Measurements from ENCODE around the gene PRKAR1B.

PRKAR1B gene

GRCh38 chr7:620885-621284 lies 106.2 kb downstream of the PRKAR1B start:
- Histone ChIP-seq H3K4ac (ENCODE audit: low read depth in 1 of 2, low read length in 2 of 2) (no peak overlapping the region), H3K79me1 (replicated peaks; ENCODE audit: low read length, poor library complexity, severe bottlenecking) (peaks cover 2% of the 10 kb centered on the region), H3K18ac (ENCODE audit: low read depth in 1 of 2, low read length in 2 of 2) (no peak overlapping the region), H3K23ac (ENCODE audit: low read length in 2 of 2) (no peak overlapping the region), H3K27ac (ENCODE audit: low read length, poor library complexity, severe bottlenecking) (no peak overlapping the region), H2BK120ac (ENCODE audit: low read depth, low read length) (no peak overlapping the region), H4K91ac (ENCODE audit: low read length) (no peak overlapping the region), H3K4me3 (ENCODE audit: insufficient read depth in 1 of 2, low read depth in 1 of 2, low read length in 2 of 2) (no peak overlapping the region), H2AK5ac (ENCODE audit: low read length, severe bottlenecking) (no peak overlapping the region), H2BK5ac (ENCODE audit: low read depth, low read length, poor library complexity, severe bottlenecking) (no peak overlapping the region), H3K36me3 (ENCODE audit: control insufficient read depth in 1 of 2, insufficient read depth in 2 of 2, low read depth in 1 of 2, low read length in 2 of 2) (no peaks in the 10 kb centered on the region), H3K14ac (ENCODE audit: low read length in 2 of 2) (no peak overlapping the region), H3K4me1 (ENCODE audit: control insufficient read depth, insufficient read depth, low read depth, low read length) (no peaks in the 10 kb centered on the region), H3K9me3 (ENCODE audit: control insufficient read depth, low read length) (peaks cover 26% of the 10 kb centered on the region), H2BK12ac (ENCODE audit: low read length in 2 of 2) (no peak overlapping the region), H2AFZ (ENCODE audit: low read depth, low read length) (no peak overlapping the region), H4K8ac (ENCODE audit: low read length) (no peak overlapping the region), H2BK15ac (ENCODE audit: low read depth, poor library complexity, severe bottlenecking) (no peak overlapping the region), H3K27me3 (ENCODE audit: control insufficient read depth in 1 of 2, insufficient read depth in 1 of 2, low read length in 2 of 2) (no peaks in the 10 kb centered on the region), H3K4me2 (ENCODE audit: low read length, poor library complexity, severe bottlenecking) (no peak overlapping the region), H3K9ac (ENCODE audit: low read length) (no peak overlapping the region)
- no peak for DNase-seq

GRCh38 chr7:620056-620455 lies 107.0 kb downstream of the PRKAR1B start:
- Histone ChIP-seq H2BK15ac (ENCODE audit: low read depth, poor library complexity, severe bottlenecking) (no peak overlapping the region), H3K14ac (ENCODE audit: low read length in 2 of 2) (no peak overlapping the region), H3K23ac (ENCODE audit: low read length in 2 of 2) (no peak overlapping the region), H2BK12ac (ENCODE audit: low read length in 2 of 2) (no peak overlapping the region), H3K18ac (ENCODE audit: low read depth in 1 of 2, low read length in 2 of 2) (no peak overlapping the region), H2BK5ac (ENCODE audit: low read depth, low read length, poor library complexity, severe bottlenecking) (no peak overlapping the region), H4K8ac (ENCODE audit: low read length) (no peak overlapping the region), H2AK5ac (ENCODE audit: low read length, severe bottlenecking) (no peak overlapping the region), H3K9me3 (ENCODE audit: control insufficient read depth, low read length) (peaks cover 21% of the 10 kb centered on the region), H4K91ac (ENCODE audit: low read length) (no peak overlapping the region), H3K4me1 (ENCODE audit: control insufficient read depth, insufficient read depth, low read depth, low read length) (no peaks in the 10 kb centered on the region), H3K27me3 (ENCODE audit: control insufficient read depth in 1 of 2, insufficient read depth in 1 of 2, low read length in 2 of 2) (no peaks in the 10 kb centered on the region), H3K4ac (ENCODE audit: low read depth in 1 of 2, low read length in 2 of 2) (no peak overlapping the region), H3K79me1 (replicated peaks; ENCODE audit: low read length, poor library complexity, severe bottlenecking) (peaks cover 2% of the 10 kb centered on the region), H3K27ac (ENCODE audit: low read length, poor library complexity, severe bottlenecking) (no peak overlapping the region), H3K36me3 (ENCODE audit: control insufficient read depth in 1 of 2, insufficient read depth in 2 of 2, low read depth in 1 of 2, low read length in 2 of 2) (no peaks in the 10 kb centered on the region), H3K4me3 (ENCODE audit: insufficient read depth in 1 of 2, low read depth in 1 of 2, low read length in 2 of 2) (no peak overlapping the region), H2BK120ac (ENCODE audit: low read depth, low read length) (no peak overlapping the region), H3K9ac (ENCODE audit: low read length) (no peak overlapping the region), H3K4me2 (ENCODE audit: low read length, poor library complexity, severe bottlenecking) (no peak overlapping the region), H2AFZ (ENCODE audit: low read depth, low read length) (no peak overlapping the region)
- 19% methylated on average over 3 of the region's 5 CpGs for WGBS
- peak; percentile 84 for DNase-seq

GRCh38 chr7:619368-619840 lies 107.7 kb downstream of the PRKAR1B start:
- Histone ChIP-seq H3K27me3 (ENCODE audit: control insufficient read depth in 1 of 2, insufficient read depth in 1 of 2, low read length in 2 of 2) (no peaks in the 10 kb centered on the region), H2AK5ac (ENCODE audit: low read length, severe bottlenecking) (no peak overlapping the region), H3K4ac (ENCODE audit: low read depth in 1 of 2, low read length in 2 of 2) (peak overlapping the region in 1 of 2 experiments; percentile 24), H3K79me1 (replicated peaks; ENCODE audit: low read length, poor library complexity, severe bottlenecking) (peaks cover 2% of the 10 kb centered on the region), H3K4me2 (ENCODE audit: low read length, poor library complexity, severe bottlenecking) (no peak overlapping the region), H3K18ac (ENCODE audit: low read depth in 1 of 2, low read length in 2 of 2) (no peak overlapping the region), H3K9ac (ENCODE audit: low read length) (no peak overlapping the region), H4K8ac (ENCODE audit: low read length) (no peak overlapping the region), H3K23ac (ENCODE audit: low read length in 2 of 2) (no peak overlapping the region), H3K4me1 (ENCODE audit: control insufficient read depth, insufficient read depth, low read depth, low read length) (no peaks in the 10 kb centered on the region), H2AFZ (ENCODE audit: low read depth, low read length) (no peak overlapping the region), H3K36me3 (ENCODE audit: control insufficient read depth in 1 of 2, insufficient read depth in 2 of 2, low read depth in 1 of 2, low read length in 2 of 2) (no peaks in the 10 kb centered on the region), H2BK12ac (ENCODE audit: low read length in 2 of 2) (peak overlapping the region in 1 of 2 experiments; percentile 89), H2BK5ac (ENCODE audit: low read depth, low read length, poor library complexity, severe bottlenecking) (no peak overlapping the region), H2BK120ac (ENCODE audit: low read depth, low read length) (no peak overlapping the region), H4K91ac (ENCODE audit: low read length) (no peak overlapping the region), H3K14ac (ENCODE audit: low read length in 2 of 2) (no peak overlapping the region), H3K4me3 (ENCODE audit: insufficient read depth in 1 of 2, low read depth in 1 of 2, low read length in 2 of 2) (no peak overlapping the region), H3K9me3 (ENCODE audit: control insufficient read depth, low read length) (peaks cover 18% of the 10 kb centered on the region), H3K27ac (ENCODE audit: low read length, poor library complexity, severe bottlenecking) (no peak overlapping the region), H2BK15ac (ENCODE audit: low read depth, poor library complexity, severe bottlenecking) (no peak overlapping the region)
- WGBS, result 96% methylated on average over 5 of the region's 5 CpGs
- no peak for DNase-seq

- no peak overlapping the region for H2BK120ac ChIP-seq (ENCODE audit: low read depth, low read length)
- no peak overlapping the region for H4K91ac ChIP-seq (ENCODE audit: low read length)
- no peak overlapping the region for H2AK5ac ChIP-seq (ENCODE audit: low read length, severe bottlenecking)
- no peak overlapping the region for H4K8ac ChIP-seq (ENCODE audit: low read length)
- H2BK5ac ChIP-seq (ENCODE audit: low read depth, low read length, poor library complexity, severe bottlenecking), result no peak overlapping the region
- DNase-seq, result peak; percentile 50
- H3K14ac ChIP-seq (ENCODE audit: low read length in 2 of 2), result peak overlapping the region in 1 of 2 experiments; percentile 57
- H3K4me1 ChIP-seq (ENCODE audit: control insufficient read depth, insufficient read depth, low read depth, low read length), result no peaks in the 10 kb centered on the region
- H3K79me1 ChIP-seq (replicated peaks; ENCODE audit: low read length, poor library complexity, severe bottlenecking), result no peaks in the 10 kb centered on the region
- H3K27ac ChIP-seq (ENCODE audit: low read length, poor library complexity, severe bottlenecking), result no peak overlapping the region
- H3K36me3 ChIP-seq (ENCODE audit: control insufficient read depth in 1 of 2, insufficient read depth in 2 of 2, low read depth in 1 of 2, low read length in 2 of 2), result no peaks in the 10 kb centered on the region
- no peak overlapping the region for H2AFZ ChIP-seq (ENCODE audit: low read depth, low read length)
- H3K9me3 ChIP-seq (ENCODE audit: control insufficient read depth, low read length), result peaks cover 17% of the 10 kb centered on the region
- H3K4me2 ChIP-seq (ENCODE audit: low read length, poor library complexity, severe bottlenecking), result no peak overlapping the region
- H3K4ac ChIP-seq (ENCODE audit: low read depth in 1 of 2, low read length in 2 of 2), result peak overlapping the region in 1 of 2 experiments; percentile 24
- no peak overlapping the region for H2BK15ac ChIP-seq (ENCODE audit: low read depth, poor library complexity, severe bottlenecking)
- 79% methylated on average over 11 of the region's 14 CpGs for WGBS
- no peak overlapping the region for H3K4me3 ChIP-seq (ENCODE audit: insufficient read depth in 1 of 2, low read depth in 1 of 2, low read length in 2 of 2)
- no peaks in the 10 kb centered on the region for H3K27me3 ChIP-seq (ENCODE audit: control insufficient read depth in 1 of 2, insufficient read depth in 1 of 2, low read length in 2 of 2)
- no peak overlapping the region for H3K9ac ChIP-seq (ENCODE audit: low read length)
- no peak overlapping the region for H3K18ac ChIP-seq (ENCODE audit: low read depth in 1 of 2, low read length in 2 of 2)
- no peak overlapping the region for H3K23ac ChIP-seq (ENCODE audit: low read length in 2 of 2)
- H2BK12ac ChIP-seq (ENCODE audit: low read length in 2 of 2), result peak overlapping the region in 1 of 2 experiments; percentile 89
Measured at GRCh38 chr7:618539-619367, 108.3 kb downstream of the PRKAR1B start.
